D721Med (cell line): ENCODE measurements around the gene CISH.

ENCODE experiments used
- DNase-seq: peaks from one replicate; pipeline ENCODE4 v3.0.0; 2011; ENCODE audit warnings: low spot score; ENCODE audit not compliant: insufficient read length
- FAIRE-seq: peaks from 2 replicates; lab custom pipeline; 2011; peaks lifted over from hg19 to GRCh38; lab: Jason Lieb, UNC
- CTCF ChIP-seq: IDR thresholded peaks from 2 replicates; pipeline ENCODE4 v1.5.1; 2012; ENCODE audit warnings: mild to moderate bottlenecking, control low read depth; ENCODE audit not compliant: insufficient read depth; ENCODE audit errors: missing control alignments

Gene CISH

GRCh38 chr3:50599716-50600118 is 11.9 kb downstream of the CISH start:
- TF ChIP-seq CTCF: no peak
- DNase-seq (no peak), FAIRE-seq (no peak)

- no peak for FAIRE-seq
- no peak for DNase-seq
- TF ChIP-seq CTCF: no peak
Measured at GRCh38 chr3:50599115-50599715, 12.4 kb downstream of the CISH start.

GRCh38 chr3:50594253-50594785 is 17.3 kb downstream of the CISH start:
- TF ChIP-seq CTCF: no peak
- FAIRE-seq (no peak), DNase-seq (no peak)

DNA sequence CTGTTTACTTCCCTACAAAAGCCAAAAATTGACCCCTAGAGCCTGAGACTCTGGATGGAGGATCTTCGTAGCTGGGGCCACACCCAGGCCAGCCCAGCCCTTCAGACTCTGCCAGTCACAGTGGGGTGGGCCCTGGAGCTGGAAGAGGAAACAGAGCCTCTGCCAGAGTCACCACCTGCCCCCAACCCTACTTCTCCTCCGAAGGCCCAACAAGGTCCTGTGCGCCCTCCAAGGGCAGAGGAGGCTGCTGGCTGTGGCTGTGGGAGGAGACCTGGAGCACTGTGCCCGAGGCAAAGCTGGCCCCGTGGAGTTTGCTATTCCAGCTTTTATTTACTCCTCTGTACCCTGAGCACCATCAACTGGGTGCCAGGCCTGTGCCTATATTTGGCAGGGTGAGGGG is 19.0 kb downstream of the CISH start:
- DNase-seq: no peak
- FAIRE-seq: no peak
- no peak for TF ChIP-seq CTCF

DNA sequence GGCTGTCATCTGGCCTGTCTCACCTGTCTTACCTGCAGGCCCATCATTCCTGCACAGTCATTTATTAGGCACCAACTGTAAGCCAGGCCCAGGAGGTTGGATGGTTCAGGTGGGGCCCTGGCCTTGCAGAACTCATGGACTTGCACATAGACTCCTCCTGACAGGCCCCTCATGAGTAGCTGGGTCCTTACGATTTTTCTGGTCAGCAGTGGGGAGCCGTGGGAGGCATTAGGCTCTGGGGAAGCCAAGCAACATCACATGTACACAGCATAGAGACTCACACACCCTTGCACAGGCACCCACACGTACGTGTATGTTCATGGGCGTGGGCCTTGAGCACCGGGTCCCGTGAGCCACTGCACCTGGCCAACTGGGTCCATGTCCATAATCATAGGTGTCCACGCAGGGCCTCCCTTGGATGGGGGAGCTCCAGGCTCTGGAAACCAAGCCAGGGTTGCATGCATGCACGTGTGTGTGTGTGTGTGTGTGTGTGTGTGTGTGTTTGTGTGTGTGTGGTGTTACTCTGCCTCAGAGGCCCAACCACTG is 20.3 kb downstream of the CISH start:
- FAIRE-seq (no peak), DNase-seq (no peak)
- TF ChIP-seq CTCF: no peak

DNA sequence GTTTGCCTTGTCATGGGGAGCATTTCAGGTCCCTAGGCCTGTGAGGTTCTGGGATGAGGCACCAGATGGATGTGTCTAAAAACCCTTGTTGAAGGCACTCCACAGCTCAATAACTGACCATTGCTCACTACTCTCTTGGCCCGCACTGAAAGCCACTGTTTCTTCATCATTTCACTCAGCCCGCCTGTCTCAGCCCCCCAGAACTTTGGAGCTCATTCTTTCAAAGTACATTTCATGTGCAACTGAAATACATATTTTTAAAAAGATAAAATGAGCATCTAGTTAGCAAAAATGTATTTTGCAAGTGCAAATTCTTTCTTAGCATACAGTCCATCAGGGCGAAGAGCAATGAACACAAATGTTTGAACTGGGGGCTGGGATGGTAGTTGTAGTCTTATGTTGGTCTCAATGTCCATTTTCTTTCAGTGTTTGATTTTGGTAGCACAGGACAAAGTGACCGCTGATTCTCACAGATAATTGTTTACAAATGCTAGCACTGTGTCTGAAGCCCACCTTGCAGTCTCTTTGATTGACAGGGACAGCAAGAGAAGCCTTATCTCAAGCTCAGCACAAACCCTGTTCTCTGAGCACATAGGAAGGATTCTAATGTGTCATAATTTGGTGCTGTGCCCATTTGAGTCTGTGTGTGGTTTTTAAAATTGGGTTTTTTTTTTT is 22.7 kb downstream of the CISH start:
- FAIRE-seq (no peak), DNase-seq (no peak)
- no peak for TF ChIP-seq CTCF
